Effector memory CD8-positive, alpha-beta T cell (primary cell): ENCODE data around the gene MRNIP.
A peak's percentile ranks its signal among the peaks of the same experiment; 100 is the strongest.
"Not testable (repeated sequence)": the region's sequence is repeated elsewhere in the genome, so short reads cannot be mapped to it uniquely, and the experiment has no call there.

Experiments
- ATAC-seq: fragments of 150-1000 bp; cut with Tn5 transposase; replicated peaks from 2 replicates; pipeline ENCODE4 v1.10.0; 2021; ENCODE audit warnings: mild to moderate bottlenecking, moderate library complexity
- DNase-seq, 3 experiments: peaks; one replicate each; pipeline ENCODE4 v3.0.0; 2021
- H3K27ac Mint-ChIP-seq, 2 donors: one replicate each; pipeline ENCODE4 v1.8.0; 2022; ENCODE audit warnings: mild to moderate bottlenecking in 2 of 2, mixed read lengths in 2 of 2, moderate library complexity in 2 of 2
- H3K27me3 Mint-ChIP-seq, 2 donors: one replicate each; pipeline ENCODE4 v1.8.0; 2022; ENCODE audit warnings: mixed read lengths in 2 of 2
- H3K36me3 Mint-ChIP-seq: one replicate; pipeline ENCODE4 v1.8.0; 2022; ENCODE audit warnings: mild to moderate bottlenecking, moderate library complexity, mixed read lengths; ENCODE audit not compliant: insufficient read depth
- H3K4me1 Mint-ChIP-seq, 2 donors: one replicate each; pipeline ENCODE4 v1.8.0; 2022; ENCODE audit warnings: low read depth in 2 of 2, mixed read lengths in 2 of 2
- H3K4me3 Mint-ChIP-seq, 2 donors: one replicate each; pipeline ENCODE4 v1.8.0; 2022; ENCODE audit warnings: mild to moderate bottlenecking in 2 of 2, mixed read lengths in 2 of 2, moderate library complexity in 2 of 2
- H3K9me3 Mint-ChIP-seq, 2 donors: one replicate each; pipeline ENCODE4 v1.8.0; 2022; ENCODE audit warnings: mixed read lengths in 2 of 2

MRNIP gene

GRCh38 chr5:179836225-179837019 lies 22.2 kb downstream of the MRNIP start:
- DNase-seq (peak; percentile 38 to 55 (median 53)), ATAC-seq (peak; percentile 89)
- Mint-ChIP-seq H3K4me3 (peak overlapping the region; percentile 69 to 82), H3K36me3 (peaks cover 88% of the 10 kb centered on the region), H3K4me1 (peaks cover 21 to 22% of the 10 kb centered on the region in 2 donors), H3K27me3 (no peaks in the 10 kb centered on the region), H3K27ac (peak overlapping the region; percentile 92 to 93), H3K9me3 (no peaks in the 10 kb centered on the region)

GRCh38 chr5:179834871-179835270 lies 23.7 kb downstream of the MRNIP start:
- Mint-ChIP-seq H3K36me3 (peaks cover 90% of the 10 kb centered on the region), H3K27ac (peak overlapping the region in 1 of 2 donors; percentile 16), H3K4me1 (peaks cover 21 to 22% of the 10 kb centered on the region in 2 donors)
- not testable (repeated sequence) for H3K27me3 Mint-ChIP-seq, DNase-seq, H3K9me3 Mint-ChIP-seq, H3K4me3 Mint-ChIP-seq, ATAC-seq

- no peak for ATAC-seq
- H3K36me3 Mint-ChIP-seq, result peaks cover 91% of the 10 kb centered on the region
- no peaks in the 10 kb centered on the region for H3K27me3 Mint-ChIP-seq
- H3K4me1 Mint-ChIP-seq, result peaks cover 21 to 28% of the 10 kb centered on the region in 2 donors
- DNase-seq, result no peak
- no peaks in the 10 kb centered on the region for H3K9me3 Mint-ChIP-seq
- H3K27ac Mint-ChIP-seq, result peak overlapping the region in 1 of 2 donors; percentile 88
- H3K4me3 Mint-ChIP-seq, result peak overlapping the region in 1 of 2 donors; percentile 31
Measured at GRCh38 chr5:179834120-179834519, 24.5 kb downstream of the MRNIP start.

GRCh38 chr5:179833709-179834070 lies 24.9 kb downstream of the MRNIP start:
- peaks cover 91% of the 10 kb centered on the region for H3K36me3 Mint-ChIP-seq
- ATAC-seq, result no peak
- DNase-seq, result no peak
- H3K4me1 Mint-ChIP-seq, result peaks cover 24 to 28% of the 10 kb centered on the region in 2 donors
- H3K27ac Mint-ChIP-seq, result peak overlapping the region in 1 of 2 donors; percentile 88
- peak overlapping the region in 1 of 2 donors; percentile 31 for H3K4me3 Mint-ChIP-seq
- no peaks in the 10 kb centered on the region for H3K9me3 Mint-ChIP-seq
- no peaks in the 10 kb centered on the region for H3K27me3 Mint-ChIP-seq

- Mint-ChIP-seq H3K36me3 (peaks cover 91% of the 10 kb centered on the region), H3K4me3 (peak overlapping the region in 1 of 2 donors; percentile 36), H3K4me1 (peaks cover 25 to 28% of the 10 kb centered on the region in 2 donors), H3K27ac (peak overlapping the region in 1 of 2 donors; percentile 88), H3K27me3 (no peaks in the 10 kb centered on the region), H3K9me3 (no peaks in the 10 kb centered on the region)
- DNase-seq (no peak), ATAC-seq (no peak)
Measured at GRCh38 chr5:179833056-179833708, 25.4 kb downstream of the MRNIP start.

- Mint-ChIP-seq H3K36me3 (peaks cover 93% of the 10 kb centered on the region), H3K27ac (peak overlapping the region in 1 of 2 donors; percentile 88), H3K4me1 (peaks cover 22 to 35% of the 10 kb centered on the region in 2 donors), H3K27me3 (no peaks in the 10 kb centered on the region), H3K9me3 (no peaks in the 10 kb centered on the region), H3K4me3 (peak overlapping the region in 1 of 2 donors; percentile 36)
- DNase-seq (no peak), ATAC-seq (no peak)
Measured at GRCh38 chr5:179832039-179832745, 26.4 kb downstream of the MRNIP start.

GRCh38 chr5:179830818-179831468 lies 27.7 kb downstream of the MRNIP start:
- H3K4me3 Mint-ChIP-seq, result peak overlapping the region in 1 of 2 donors; percentile 17
- no peak for DNase-seq
- peaks cover 12 to 26% of the 10 kb centered on the region in 2 donors for H3K4me1 Mint-ChIP-seq
- H3K36me3 Mint-ChIP-seq, result peaks cover 93% of the 10 kb centered on the region
- ATAC-seq, result no peak
- H3K27ac Mint-ChIP-seq, result peak overlapping the region in 1 of 2 donors; percentile 88
- no peaks in the 10 kb centered on the region for H3K9me3 Mint-ChIP-seq
- H3K27me3 Mint-ChIP-seq, result no peaks in the 10 kb centered on the region

- Mint-ChIP-seq H3K36me3 (peaks cover 94% of the 10 kb centered on the region), H3K4me1 (peaks cover 14 to 25% of the 10 kb centered on the region in 2 donors), H3K9me3 (no peaks in the 10 kb centered on the region), H3K27ac (peak overlapping the region; percentile 62 to 90), H3K27me3 (no peaks in the 10 kb centered on the region), H3K4me3 (no peak overlapping the region)
- no peak for ATAC-seq
- DNase-seq, result no peak
Measured at GRCh38 chr5:179829732-179830435, 28.7 kb downstream of the MRNIP start.

- no peak for DNase-seq
- Mint-ChIP-seq H3K4me1 (peaks cover 21 to 30% of the 10 kb centered on the region in 2 donors), H3K4me3 (no peak overlapping the region), H3K27me3 (no peaks in the 10 kb centered on the region), H3K27ac (peak overlapping the region in 1 of 2 donors; percentile 90), H3K36me3 (peaks cover 100% of the 10 kb centered on the region), H3K9me3 (no peaks in the 10 kb centered on the region)
- no peak for ATAC-seq
Measured at GRCh38 chr5:179828756-179829421, 29.7 kb downstream of the MRNIP start.

GRCh38 chr5:179827680-179828079 lies 30.9 kb downstream of the MRNIP start:
- Mint-ChIP-seq H3K9me3 (no peaks in the 10 kb centered on the region), H3K4me1 (peaks cover 26 to 31% of the 10 kb centered on the region in 2 donors), H3K27ac (peak overlapping the region in 1 of 2 donors; percentile 82), H3K4me3 (peak overlapping the region in 1 of 2 donors; percentile 3), H3K36me3 (peaks cover 100% of the 10 kb centered on the region), H3K27me3 (no peaks in the 10 kb centered on the region)
- DNase-seq (no peak), ATAC-seq (peak; percentile 11)

GRCh38 chr5:179825655-179826182 lies 32.9 kb downstream of the MRNIP start:
- Mint-ChIP-seq H3K4me1 (peaks cover 36 to 38% of the 10 kb centered on the region in 2 donors), H3K36me3 (peaks cover 100% of the 10 kb centered on the region), H3K9me3 (no peaks in the 10 kb centered on the region), H3K27ac (peak overlapping the region in 1 of 2 donors; percentile 83), H3K27me3 (no peaks in the 10 kb centered on the region), H3K4me3 (no peak overlapping the region)
- DNase-seq (no peak), ATAC-seq (no peak)

- Mint-ChIP-seq H3K4me3 (peak overlapping the region; percentile 2 to 21), H3K36me3 (peaks cover 100% of the 10 kb centered on the region), H3K27ac (peak overlapping the region in 1 of 2 donors; percentile 83), H3K27me3 (no peaks in the 10 kb centered on the region), H3K4me1 (peaks cover 44 to 46% of the 10 kb centered on the region in 2 donors), H3K9me3 (no peaks in the 10 kb centered on the region)
- DNase-seq, result no peak
- no peak for ATAC-seq
Measured at GRCh38 chr5:179824745-179825112, 33.9 kb downstream of the MRNIP start.
